Measurements from ENCODE around the gene FBXO21. TPM values are rescaled to one million over a fixed set of nuclear protein-coding genes. Genes with fewer than 3 reads are reported as not detected.
A peak's percentile ranks its signal among the peaks of the same experiment; 100 is the strongest.

The FBXO21 gene
- total and polyA plus RNA-seq, 9 donors: 47.8 to 287 (median 116) TPM

DNA sequence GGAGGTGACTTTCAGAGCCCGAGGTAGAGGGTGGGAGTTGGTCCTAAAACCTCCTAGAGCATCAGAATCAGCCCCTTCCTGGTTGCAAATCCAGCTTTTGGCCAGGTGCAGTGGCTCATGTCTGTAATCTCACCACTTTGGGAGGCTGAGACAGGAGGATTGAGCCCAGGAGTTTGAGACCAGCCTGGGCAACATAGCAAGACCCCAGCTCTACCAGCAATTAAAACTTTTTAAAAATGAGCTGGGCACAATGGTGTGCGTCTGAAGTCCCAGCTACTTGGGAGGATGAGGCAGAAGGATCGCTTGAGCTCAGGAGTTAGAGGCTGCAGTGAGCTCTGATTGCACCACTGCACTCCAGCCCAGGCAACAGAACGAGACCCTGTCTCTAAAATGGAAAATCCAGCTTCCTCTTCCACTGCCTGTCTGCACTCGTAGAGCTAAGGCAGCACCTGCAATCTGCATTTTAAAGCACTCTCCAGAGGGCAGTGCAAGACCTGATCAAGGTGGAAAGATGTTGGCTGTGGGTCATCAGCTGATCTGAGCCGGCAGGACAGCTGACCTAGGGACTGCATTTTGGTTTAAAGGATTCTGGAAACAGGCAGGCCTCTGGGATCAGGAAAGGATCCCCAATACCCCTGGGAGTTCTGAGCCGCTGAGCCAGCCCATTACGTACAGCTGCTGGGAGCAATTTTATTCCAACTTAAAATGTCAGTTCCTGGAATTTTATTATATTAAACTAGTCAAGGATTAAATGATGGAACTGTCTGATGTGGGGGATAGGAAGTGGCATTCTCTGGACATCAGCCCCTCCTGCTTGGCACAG, 89.2 kb downstream of the FBXO21 start:
- intact Hi-C loops (cut with DNase I): no loop called here
- no peak overlapping the region for H3K4me3 ChIP-seq

DNA sequence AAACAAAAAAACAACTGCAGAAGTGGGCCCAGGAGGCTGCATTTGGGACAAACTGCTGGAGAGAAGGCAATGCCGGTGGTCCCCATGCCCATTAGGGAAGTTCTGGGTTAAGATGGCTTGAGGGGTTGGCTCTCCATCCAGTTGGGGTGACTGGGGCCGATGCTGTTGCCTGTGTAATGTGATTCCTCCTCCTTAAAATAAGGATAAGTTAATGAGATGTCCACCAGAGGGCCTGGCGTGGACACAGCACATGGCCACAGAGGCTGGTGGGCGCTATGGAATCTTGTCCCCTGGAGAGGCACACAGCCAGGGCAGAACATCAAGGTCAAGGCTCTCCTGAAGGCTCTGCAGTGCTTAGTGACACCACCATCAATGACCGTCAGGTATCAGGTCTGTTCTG, 90.0 kb downstream of the FBXO21 start:
- Histone ChIP-seq H3K27me3 (peaks cover 11% of the 10 kb centered on the region), H3K4me3 (no peak overlapping the region), H3K36me3 (no peaks in the 10 kb centered on the region), H3K27ac (no peak overlapping the region), H3K9me3 (no peaks in the 10 kb centered on the region), H3K4me1 (ENCODE audit: insufficient read depth) (peaks cover 2% of the 10 kb centered on the region)
- DNase-seq: no peak
- no peak for TF ChIP-seq EP300 (IDR thresholded peaks at IDR 0.05)
- TF ChIP-seq POLR2A (IDR thresholded peaks at IDR 0.05): no peak
- TF ChIP-seq, protein P1, sequence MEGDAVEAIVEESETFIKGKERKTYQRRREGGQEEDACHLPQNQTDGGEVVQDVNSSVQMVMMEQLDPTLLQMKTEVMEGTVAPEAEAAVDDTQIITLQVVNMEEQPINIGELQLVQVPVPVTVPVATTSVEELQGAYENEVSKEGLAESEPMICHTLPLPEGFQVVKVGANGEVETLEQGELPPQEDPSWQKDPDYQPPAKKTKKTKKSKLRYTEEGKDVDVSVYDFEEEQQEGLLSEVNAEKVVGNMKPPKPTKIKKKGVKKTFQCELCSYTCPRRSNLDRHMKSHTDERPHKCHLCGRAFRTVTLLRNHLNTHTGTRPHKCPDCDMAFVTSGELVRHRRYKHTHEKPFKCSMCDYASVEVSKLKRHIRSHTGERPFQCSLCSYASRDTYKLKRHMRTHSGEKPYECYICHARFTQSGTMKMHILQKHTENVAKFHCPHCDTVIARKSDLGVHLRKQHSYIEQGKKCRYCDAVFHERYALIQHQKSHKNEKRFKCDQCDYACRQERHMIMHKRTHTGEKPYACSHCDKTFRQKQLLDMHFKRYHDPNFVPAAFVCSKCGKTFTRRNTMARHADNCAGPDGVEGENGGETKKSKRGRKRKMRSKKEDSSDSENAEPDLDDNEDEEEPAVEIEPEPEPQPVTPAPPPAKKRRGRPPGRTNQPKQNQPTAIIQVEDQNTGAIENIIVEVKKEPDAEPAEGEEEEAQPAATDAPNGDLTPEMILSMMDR (IDR thresholded peaks at IDR 0.05): no peak
- intact Hi-C loops (cut with DNase I): no loop called here
- 22 to 33% (median 30%) methylated on average over 5 of the region's 5 CpGs for WGBS, 3 donors

More for the DNA sequence above, 89.2 kb downstream of the FBXO21 start:
- TF ChIP-seq EP300 (IDR thresholded peaks at IDR 0.05): no peak
- TF ChIP-seq, protein P1 (IDR thresholded peaks at IDR 0.05): no peak
- no peak for TF ChIP-seq POLR2A (IDR thresholded peaks at IDR 0.05)
- DNase-seq: peak in 1 of 5 donors; percentile 1
- Histone ChIP-seq H3K36me3 (no peaks in the 10 kb centered on the region), H3K27ac (no peak overlapping the region), H3K27me3 (peaks cover 11% of the 10 kb centered on the region), H3K4me1 (ENCODE audit: insufficient read depth) (peaks cover 2% of the 10 kb centered on the region), H3K9me3 (no peaks in the 10 kb centered on the region)
- WGBS, 3 donors: 53 to 59% (median 54%) methylated on average over 8 of the region's 8 CpGs

DNA sequence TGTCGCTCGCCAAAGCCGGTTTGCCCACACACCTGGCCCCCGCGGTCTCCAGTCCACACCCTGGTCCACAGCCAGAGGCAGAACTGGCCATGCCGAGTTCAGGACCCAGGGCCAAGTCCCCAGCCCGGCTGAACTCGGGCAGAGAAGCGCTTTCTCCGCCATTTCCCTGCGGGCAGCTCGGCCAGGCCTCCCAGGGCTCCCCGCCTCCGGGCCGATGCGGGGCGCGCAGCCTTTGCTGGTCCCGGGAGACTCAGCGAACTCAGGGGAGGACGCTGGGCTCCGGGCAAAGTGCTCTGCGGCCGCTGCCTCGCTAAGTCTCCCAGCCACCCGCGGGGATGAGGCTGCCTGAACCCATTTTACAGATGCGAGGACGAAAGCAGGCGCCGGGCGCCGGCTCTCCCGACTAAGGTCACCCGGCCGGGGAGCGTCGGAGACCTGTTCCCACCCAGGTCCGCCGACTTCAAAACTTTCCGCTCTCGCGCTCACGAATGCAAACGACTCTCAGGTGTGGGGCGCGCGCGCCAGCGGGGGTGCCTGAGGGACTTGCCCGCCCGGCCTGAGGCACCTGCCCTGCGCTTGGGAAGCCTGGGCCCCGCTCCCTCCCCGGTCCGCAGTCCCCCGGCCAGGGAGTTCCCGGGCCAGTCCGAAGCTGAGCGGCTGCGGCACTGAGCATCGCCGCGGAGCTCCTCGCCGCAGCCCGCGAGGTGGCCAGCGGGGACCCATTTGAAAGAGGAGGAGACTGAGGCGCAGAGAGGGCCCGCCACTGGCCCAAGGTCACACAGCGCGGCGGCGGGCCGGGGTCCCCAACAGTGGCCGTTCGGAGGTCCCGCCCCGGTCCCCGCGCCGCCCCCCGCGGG, 91.7 kb downstream of the FBXO21 start:
- TF ChIP-seq, protein P1 (IDR thresholded peaks at IDR 0.05): no peak
- TF ChIP-seq POLR2A (IDR thresholded peaks at IDR 0.05): no peak
- no peak for TF ChIP-seq EP300 (IDR thresholded peaks at IDR 0.05)
- peaks cover 2% of the 10 kb centered on the region for H3K4me1 ChIP-seq (ENCODE audit: insufficient read depth)
- peaks cover 11% of the 10 kb centered on the region for H3K27me3 ChIP-seq
- H3K9me3 ChIP-seq: no peaks in the 10 kb centered on the region
- 1 to 3% (median 1%) methylated on average over 47 to 85 of the region's 85 CpGs for WGBS, 3 donors
- H3K4me3 ChIP-seq: peak overlapping the region; percentile 35
- no peaks in the 10 kb centered on the region for H3K36me3 ChIP-seq
- intact Hi-C loops (cut with DNase I): no loop called here
- no peak overlapping the region for H3K27ac ChIP-seq
- no peak for DNase-seq

DNA sequence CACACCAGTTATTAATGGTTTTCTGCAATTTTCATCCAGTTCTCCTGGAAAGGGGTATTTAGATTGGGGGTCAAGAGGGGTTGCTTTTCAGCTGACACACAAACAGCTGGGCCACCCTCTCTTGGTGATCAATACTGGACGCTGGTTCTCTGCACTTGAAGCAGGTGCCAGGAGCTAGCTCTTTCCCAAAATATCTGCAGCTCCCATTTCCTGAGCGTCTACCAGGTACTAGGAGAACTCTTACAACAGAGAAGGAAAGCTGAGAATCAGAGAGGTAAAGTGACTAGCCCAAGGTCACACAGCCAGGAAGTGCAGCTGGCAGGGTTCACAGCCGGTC, 92.3 kb downstream of the FBXO21 start:
- no peak overlapping the region for H3K4me3 ChIP-seq

More for the DNA sequence above, 92.3 kb downstream of the FBXO21 start:
- 14 to 21% (median 16%) methylated on average over 3 of the region's 3 CpGs for WGBS, 3 donors
- Histone ChIP-seq H3K4me1 (ENCODE audit: insufficient read depth) (peaks cover 2% of the 10 kb centered on the region), H3K27ac (no peak overlapping the region), H3K9me3 (no peaks in the 10 kb centered on the region), H3K36me3 (no peaks in the 10 kb centered on the region), H3K27me3 (peaks cover 11% of the 10 kb centered on the region)
- intact Hi-C loops (cut with DNase I): no loop called here
- no peak for DNase-seq
- TF ChIP-seq EP300 (IDR thresholded peaks at IDR 0.05): no peak
- TF ChIP-seq, protein P1 (IDR thresholded peaks at IDR 0.05): no peak
- TF ChIP-seq POLR2A (IDR thresholded peaks at IDR 0.05): no peak
